Choroid plexus epithelial cell (primary cell): ENCODE data around the gene C1orf141.
A peak's percentile ranks its signal among the peaks of the same experiment; 100 is the strongest.
"Not testable (repeated sequence)": the region's sequence is repeated elsewhere in the genome, so short reads cannot be mapped to it uniquely, and the experiment has no call there.

Experiments
- DNase-seq: peaks from one replicate; pipeline ENCODE4 v3.0.0-alpha.2; 2010; ENCODE audit warnings: low read depth
- H3K4me3 ChIP-seq: 2 replicates; pipeline ENCODE4 v1.5.1; 2011; ENCODE audit warnings: low read depth, mild to moderate bottlenecking, control low read depth, low read length, moderate library complexity
- TF ChIP-seq, protein P1 (sequence below): conservative IDR thresholded peaks from 2 replicates; pipeline ENCODE4 v1.5.1; 2011; ENCODE audit warnings: low read depth, mild to moderate bottlenecking, control low read depth, inconsistent platforms, low read length, moderate library complexity

C1orf141 gene

GRCh38 chr1:67159233-67159632 is 24.5 kb upstream of the C1orf141 start:
- TF ChIP-seq, protein P1, sequence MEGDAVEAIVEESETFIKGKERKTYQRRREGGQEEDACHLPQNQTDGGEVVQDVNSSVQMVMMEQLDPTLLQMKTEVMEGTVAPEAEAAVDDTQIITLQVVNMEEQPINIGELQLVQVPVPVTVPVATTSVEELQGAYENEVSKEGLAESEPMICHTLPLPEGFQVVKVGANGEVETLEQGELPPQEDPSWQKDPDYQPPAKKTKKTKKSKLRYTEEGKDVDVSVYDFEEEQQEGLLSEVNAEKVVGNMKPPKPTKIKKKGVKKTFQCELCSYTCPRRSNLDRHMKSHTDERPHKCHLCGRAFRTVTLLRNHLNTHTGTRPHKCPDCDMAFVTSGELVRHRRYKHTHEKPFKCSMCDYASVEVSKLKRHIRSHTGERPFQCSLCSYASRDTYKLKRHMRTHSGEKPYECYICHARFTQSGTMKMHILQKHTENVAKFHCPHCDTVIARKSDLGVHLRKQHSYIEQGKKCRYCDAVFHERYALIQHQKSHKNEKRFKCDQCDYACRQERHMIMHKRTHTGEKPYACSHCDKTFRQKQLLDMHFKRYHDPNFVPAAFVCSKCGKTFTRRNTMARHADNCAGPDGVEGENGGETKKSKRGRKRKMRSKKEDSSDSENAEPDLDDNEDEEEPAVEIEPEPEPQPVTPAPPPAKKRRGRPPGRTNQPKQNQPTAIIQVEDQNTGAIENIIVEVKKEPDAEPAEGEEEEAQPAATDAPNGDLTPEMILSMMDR, result no peak
- DNase-seq, result no peak
- H3K4me3 ChIP-seq, result no peak overlapping the region

- TF ChIP-seq, protein P1, result no peak
- peak; percentile 5 for DNase-seq
- H3K4me3 ChIP-seq, result no peak overlapping the region
Observed at GRCh38 chr1:67158401-67158800, 23.6 kb upstream of the C1orf141 start.

- H3K4me3 ChIP-seq, result no peak overlapping the region
- TF ChIP-seq, protein P1, result no peak
- no peak for DNase-seq
Observed at GRCh38 chr1:67150931-67151330, 16.2 kb upstream of the C1orf141 start.

DNA sequence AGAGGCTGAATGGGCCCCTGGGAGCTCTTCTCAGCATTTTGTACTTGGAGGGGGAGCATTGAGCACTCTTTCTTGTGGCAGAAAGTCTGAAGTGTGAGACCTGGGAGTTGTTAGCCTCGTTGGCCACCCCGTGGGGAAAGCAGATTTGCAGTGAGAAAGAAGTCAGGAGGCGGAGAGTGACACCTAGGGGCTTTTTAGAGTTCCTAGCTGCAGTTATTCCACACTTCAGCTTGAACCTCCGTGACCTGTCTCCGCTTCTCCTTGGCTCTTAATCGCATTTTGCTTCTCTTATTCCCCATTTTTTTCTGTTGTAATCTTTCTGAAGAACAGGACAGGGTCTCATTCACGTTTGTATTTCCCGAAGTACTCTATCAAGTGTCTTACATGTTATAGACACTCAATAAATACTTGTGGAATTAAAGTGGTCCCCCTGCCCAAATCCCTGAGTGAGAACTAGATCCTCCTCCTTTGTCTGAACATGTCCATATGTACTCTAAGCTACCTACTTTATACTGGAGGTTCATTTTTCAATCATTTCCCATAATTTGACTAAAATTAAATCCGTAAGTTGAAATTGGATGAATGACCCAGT is 14.5 kb upstream of the C1orf141 start:
- peak; percentile 94 for DNase-seq
- TF ChIP-seq, protein P1, result peak; percentile 96
- no peak overlapping the region for H3K4me3 ChIP-seq

DNA sequence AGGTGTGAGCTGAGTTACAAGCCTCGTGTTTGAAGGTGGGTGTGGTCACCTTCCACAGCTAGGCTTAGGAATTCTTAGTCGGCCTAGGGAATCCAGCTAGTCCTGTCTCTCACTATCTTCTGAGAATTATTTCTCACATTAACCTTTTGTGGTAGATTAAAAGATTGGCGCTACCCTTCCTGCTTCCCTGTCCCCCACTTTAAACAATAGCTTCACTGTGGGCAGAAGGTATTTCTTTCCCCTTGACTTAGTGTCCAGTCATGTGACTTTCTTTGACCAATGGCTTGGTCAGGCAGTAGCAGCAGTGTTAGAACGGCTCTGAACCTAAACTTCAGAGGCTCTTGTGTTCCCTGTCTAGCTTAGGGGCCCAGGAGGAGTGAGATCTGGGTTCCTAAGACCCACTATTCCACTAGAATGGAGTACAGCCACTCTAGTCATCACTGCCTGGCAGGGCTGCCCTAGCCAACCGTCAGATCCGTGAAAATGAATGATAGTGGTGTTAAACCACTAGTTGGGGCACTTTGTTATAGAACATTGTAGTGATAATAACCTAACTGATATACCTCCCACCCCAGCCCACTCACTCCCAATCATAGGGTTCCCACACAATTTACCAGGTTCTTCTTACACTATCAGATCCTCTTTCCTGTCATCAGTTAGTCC is 13.9 kb upstream of the C1orf141 start:
- DNase-seq, result peak; percentile 23

GRCh38 chr1:67147973-67148372 is 13.2 kb upstream of the C1orf141 start:
- not testable (repeated sequence) for H3K4me3 ChIP-seq

More for the DNA sequence above, 13.9 kb upstream of the C1orf141 start:
- H3K4me3 ChIP-seq, result no peak overlapping the region
- TF ChIP-seq, protein P1, result no peak

GRCh38 chr1:67146539-67146938 is 11.8 kb upstream of the C1orf141 start:
- no peak for DNase-seq
- H3K4me3 ChIP-seq, result no peak overlapping the region
- TF ChIP-seq, protein P1, result no peak

More at GRCh38 chr1:67147973-67148372, 13.2 kb upstream of the C1orf141 start:
- not testable (repeated sequence) for DNase-seq
